HG03196 (cell line): ENCODE data around the gene RAB2B.
A peak's percentile ranks its signal among the peaks of the same experiment; 100 is the strongest.
"Not testable (repeated sequence)": the region's sequence is repeated elsewhere in the genome, so short reads cannot be mapped to it uniquely, and the experiment has no call there.

ENCODE experiments used
- ATAC-seq: cut with Tn5 transposase; IDR thresholded peaks from one replicate; pipeline ENCODE4 v1.9.1; 2021; ENCODE audit not compliant: unreplicated experiment

The RAB2B gene

GRCh38 chr14:21494902-21495762 is 18.4 kb upstream of the RAB2B start:
- no peak for ATAC-seq

- ATAC-seq: no peak
Observed at GRCh38 chr14:21486640-21487087, 9.9 kb upstream of the RAB2B start.

GRCh38 chr14:21476523-21476924 is 235 bp downstream of the RAB2B start:
- peak; percentile 40 for ATAC-seq

- no peak for ATAC-seq
Observed at GRCh38 chr14:21475767-21476522, 814 bp downstream of the RAB2B start.

GRCh38 chr14:21467616-21468015 is 9.1 kb downstream of the RAB2B start:
- ATAC-seq: no peak

- peak; percentile 97 for ATAC-seq
Observed at GRCh38 chr14:21455912-21456667, 20.7 kb downstream of the RAB2B start, which contains the start of gene CHD8. Gene CHD8 (minus strand): TSS chr14:21456123. CDS start chr14:21431643, 24,480 bp downstream.

- peak; percentile 24 for ATAC-seq
Observed at GRCh38 chr14:21455592-21455911, 21.2 kb downstream of the RAB2B start.

- ATAC-seq: no peak
Observed at GRCh38 chr14:21454843-21455544, 21.8 kb downstream of the RAB2B start.

GRCh38 chr14:21449899-21450216 is 26.9 kb downstream of the RAB2B start:
- ATAC-seq: no peak

GRCh38 chr14:21442657-21443056 is 34.1 kb downstream of the RAB2B start:
- ATAC-seq: not testable (repeated sequence)

GRCh38 chr14:21440859-21441258 is 35.9 kb downstream of the RAB2B start:
- ATAC-seq: no peak

- peak; percentile 98 for ATAC-seq
Observed at GRCh38 chr14:21437063-21437901, 39.5 kb downstream of the RAB2B start.

GRCh38 chr14:21436567-21437062 is 40.1 kb downstream of the RAB2B start:
- no peak for ATAC-seq

- ATAC-seq: no peak
Observed at GRCh38 chr14:21431126-21431525, 45.6 kb downstream of the RAB2B start.

- no peak for ATAC-seq
Observed at GRCh38 chr14:21428930-21429329, 47.8 kb downstream of the RAB2B start.

GRCh38 chr14:21426692-21427091 is 50.1 kb downstream of the RAB2B start:
- ATAC-seq: no peak

- ATAC-seq: no peak
Observed at GRCh38 chr14:21419528-21419927, 57.2 kb downstream of the RAB2B start.

- no peak for ATAC-seq
Observed at GRCh38 chr14:21415329-21415728, 61.4 kb downstream of the RAB2B start.

- ATAC-seq: no peak
Observed at GRCh38 chr14:21414137-21414631, 62.6 kb downstream of the RAB2B start.
